ENCODE measurements around the gene PADI1.

- TF ChIP-seq CREB5 (CRISPR knock-in tag; IDR thresholded peaks at IDR 0.05; ENCODE audit: low read depth), result no peak
- no peak for TF ChIP-seq ZC3H10 (CRISPR knock-in tag; IDR thresholded peaks at IDR 0.05)
- no peak for TF ChIP-seq PATZ1 (CRISPR knock-in tag; IDR thresholded peaks at IDR 0.05; ENCODE audit: borderline replicate concordance)
- TF ChIP-seq ESRRG (CRISPR knock-in tag; IDR thresholded peaks at IDR 0.05), result no peak
- TF ChIP-seq TOX (CRISPR knock-in tag; IDR thresholded peaks at IDR 0.05; ENCODE audit: borderline replicate concordance), result no peak
- no peak for TF ChIP-seq CSDC2 (CRISPR knock-in tag; IDR thresholded peaks at IDR 0.05)
- no peak for TF ChIP-seq ARNTL (CRISPR knock-in tag; IDR thresholded peaks at IDR 0.05; ENCODE audit: borderline replicate concordance, low read depth)
- no peak for TF ChIP-seq ZFP3 (CRISPR knock-in tag; IDR thresholded peaks at IDR 0.05)
- TF ChIP-seq, protein P1, sequence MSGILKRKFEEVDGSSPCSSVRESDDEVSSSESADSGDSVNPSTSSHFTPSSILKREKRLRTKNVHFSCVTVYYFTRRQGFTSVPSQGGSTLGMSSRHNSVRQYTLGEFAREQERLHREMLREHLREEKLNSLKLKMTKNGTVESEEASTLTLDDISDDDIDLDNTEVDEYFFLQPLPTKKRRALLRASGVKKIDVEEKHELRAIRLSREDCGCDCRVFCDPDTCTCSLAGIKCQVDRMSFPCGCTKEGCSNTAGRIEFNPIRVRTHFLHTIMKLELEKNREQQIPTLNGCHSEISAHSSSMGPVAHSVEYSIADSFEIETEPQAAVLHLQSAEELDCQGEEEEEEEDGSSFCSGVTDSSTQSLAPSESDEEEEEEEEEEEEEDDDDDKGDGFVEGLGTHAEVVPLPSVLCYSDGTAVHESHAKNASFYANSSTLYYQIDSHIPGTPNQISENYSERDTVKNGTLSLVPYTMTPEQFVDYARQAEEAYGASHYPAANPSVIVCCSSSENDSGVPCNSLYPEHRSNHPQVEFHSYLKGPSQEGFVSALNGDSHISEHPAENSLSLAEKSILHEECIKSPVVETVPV (CRISPR knock-in tag; IDR thresholded peaks at IDR 0.05), result no peak
- TF ChIP-seq ZFP30 (CRISPR knock-in tag; IDR thresholded peaks at IDR 0.05), result no peak
- no peak for TF ChIP-seq ZNF565 (CRISPR knock-in tag; conservative IDR thresholded peaks at IDR 0.05; ENCODE audit: low read depth)
- no peak for TF ChIP-seq TCF4 (CRISPR knock-in tag; IDR thresholded peaks at IDR 0.05; ENCODE audit: borderline replicate concordance)
- no peak for TF ChIP-seq ISL1 (CRISPR knock-in tag; IDR thresholded peaks at IDR 0.05)
- no peak for TF ChIP-seq POU6F1 (CRISPR knock-in tag; IDR thresholded peaks at IDR 0.05; ENCODE audit: borderline replicate concordance, low read depth)
Observed at GRCh38 chr1:17237561-17237903, 32.6 kb downstream of the PADI1 start.

Measured in SK-N-SH treated with all-trans-retinoic acid at 6 μM for 48 hours (cell line).